ENCODE data around the gene PPP1R15A. TPM values are rescaled to one million over a fixed set of nuclear protein-coding genes. Genes with fewer than 3 reads are reported as not detected.
"Not testable (repeated sequence)": the region's sequence is repeated elsewhere in the genome, so short reads cannot be mapped to it uniquely, and the experiment has no call there.

The PPP1R15A gene
- polyA plus RNA-seq, 1 donor (not counting 4 experiments of a cell fraction or from before 2014, with no cell fraction given), result 36.6 TPM

- FAIRE-seq (no peak), DNase-seq (ENCODE audit: low read depth, low spot score) (no peak)
- H4K20me1 ChIP-seq (ENCODE audit: control insufficient read depth, extremely low read depth, insufficient read depth, low read length), result no peaks in the 10 kb centered on the region
- H3K4me1 ChIP-seq (ENCODE audit: control insufficient read depth, extremely low read depth, insufficient read depth, low read length), result no peaks in the 10 kb centered on the region
- dilution Hi-C loops (cut with MboI; ENCODE audit: extremely low pct_ligation_motif_present, low sequenced_read_pairs), result no loop called here
- TF ChIP-seq EZH2 (IDR thresholded peaks at IDR 0.05; ENCODE audit: low read length), result no peak
- no peak for TF ChIP-seq CTCF (optimal IDR thresholded peaks at IDR 0.05 in 1 of 3, IDR thresholded peaks at IDR 0.05 in 1 of 3, conservative IDR thresholded peaks at IDR 0.05 in 1 of 3; ENCODE audit: extremely low read depth in 1 of 3, insufficient read depth in 2 of 3, low read length in 3 of 3)
- no peaks in the 10 kb centered on the region for H3K27me3 ChIP-seq (ENCODE audit: control insufficient read depth, extremely low read depth, insufficient read depth, low read length)
- peaks cover 17 to 27% of the 10 kb centered on the region in 2 experiments for H3K36me3 ChIP-seq (ENCODE audit: control insufficient read depth in 2 of 2, extremely low read depth in 1 of 2, insufficient read depth in 2 of 2, low read length in 2 of 2)
- H3K4me3 ChIP-seq (ENCODE audit: control insufficient read depth in 2 of 3, extremely low read depth in 1 of 3, insufficient read depth in 2 of 3, low read depth in 1 of 3, low read length in 3 of 3), result no peak overlapping the region
- no peak overlapping the region for H2AFZ ChIP-seq (ENCODE audit: control insufficient read depth, low read length)
- H3K9me3 ChIP-seq (ENCODE audit: control insufficient read depth, low read depth, low read length), result no peaks in the 10 kb centered on the region
- no peak overlapping the region for H3K4me2 ChIP-seq (ENCODE audit: control insufficient read depth, extremely low read depth, insufficient read depth, low read depth, low read length)
- H3K9me1 ChIP-seq (ENCODE audit: control insufficient read depth, extremely low read depth, insufficient read depth, low read length), result no peaks in the 10 kb centered on the region
- no peak overlapping the region for H3K27ac ChIP-seq (ENCODE audit: control insufficient read depth, insufficient read depth, low read length)
- no peaks in the 10 kb centered on the region for H3K79me2 ChIP-seq (ENCODE audit: control insufficient read depth, insufficient read depth, low read length)
- no peak overlapping the region for H3K9ac ChIP-seq (ENCODE audit: control insufficient read depth, extremely low read depth, insufficient read depth, low read length)
Observed at GRCh38 chr19:48918801-48919247, 46.6 kb downstream of the PPP1R15A start.

- H3K4me2 ChIP-seq (ENCODE audit: control insufficient read depth, extremely low read depth, insufficient read depth, low read depth, low read length); H2AFZ ChIP-seq (ENCODE audit: control insufficient read depth, low read length); H3K27ac ChIP-seq (ENCODE audit: control insufficient read depth, insufficient read depth, low read length); H3K4me3 ChIP-seq (ENCODE audit: control insufficient read depth in 2 of 3, extremely low read depth in 1 of 3, insufficient read depth in 2 of 3, low read depth in 1 of 3, low read length in 3 of 3); H3K9me3 ChIP-seq (ENCODE audit: control insufficient read depth, low read depth, low read length); H3K4me1 ChIP-seq (ENCODE audit: control insufficient read depth, extremely low read depth, insufficient read depth, low read length); H3K79me2 ChIP-seq (ENCODE audit: control insufficient read depth, insufficient read depth, low read length); FAIRE-seq; H4K20me1 ChIP-seq (ENCODE audit: control insufficient read depth, extremely low read depth, insufficient read depth, low read length); dilution Hi-C loops (cut with MboI; ENCODE audit: extremely low pct_ligation_motif_present, low sequenced_read_pairs); H3K27me3 ChIP-seq (ENCODE audit: control insufficient read depth, extremely low read depth, insufficient read depth, low read length); H3K9me1 ChIP-seq (ENCODE audit: control insufficient read depth, extremely low read depth, insufficient read depth, low read length); DNase-seq (ENCODE audit: low read depth, low spot score); H3K9ac ChIP-seq (ENCODE audit: control insufficient read depth, extremely low read depth, insufficient read depth, low read length): not testable (repeated sequence)
- peaks cover 15 to 25% of the 10 kb centered on the region in 2 experiments for H3K36me3 ChIP-seq (ENCODE audit: control insufficient read depth in 2 of 2, extremely low read depth in 1 of 2, insufficient read depth in 2 of 2, low read length in 2 of 2)
Observed at GRCh38 chr19:48919271-48919670, 47.0 kb downstream of the PPP1R15A start.

GRCh38 chr19:48920949-48921348 is 48.7 kb downstream of the PPP1R15A start:
- dilution Hi-C loops (cut with MboI; ENCODE audit: extremely low pct_ligation_motif_present, low sequenced_read_pairs), result no loop called here
- TF ChIP-seq EZH2 (IDR thresholded peaks at IDR 0.05; ENCODE audit: low read length), result no peak
- TF ChIP-seq CTCF (optimal IDR thresholded peaks at IDR 0.05 in 1 of 3, IDR thresholded peaks at IDR 0.05 in 1 of 3, conservative IDR thresholded peaks at IDR 0.05 in 1 of 3; ENCODE audit: extremely low read depth in 1 of 3, insufficient read depth in 2 of 3, low read length in 3 of 3), result no peak
- no peak for DNase-seq (ENCODE audit: low read depth, low spot score)
- Histone ChIP-seq H3K9me3 (ENCODE audit: control insufficient read depth, low read depth, low read length) (no peaks in the 10 kb centered on the region), H3K27me3 (ENCODE audit: control insufficient read depth, extremely low read depth, insufficient read depth, low read length) (no peaks in the 10 kb centered on the region), H3K4me2 (ENCODE audit: control insufficient read depth, extremely low read depth, insufficient read depth, low read depth, low read length) (no peak overlapping the region), H2AFZ (ENCODE audit: control insufficient read depth, low read length) (no peak overlapping the region), H3K9ac (ENCODE audit: control insufficient read depth, extremely low read depth, insufficient read depth, low read length) (no peak overlapping the region), H3K79me2 (ENCODE audit: control insufficient read depth, insufficient read depth, low read length) (no peaks in the 10 kb centered on the region), H3K4me3 (ENCODE audit: control insufficient read depth in 2 of 3, extremely low read depth in 1 of 3, insufficient read depth in 2 of 3, low read depth in 1 of 3, low read length in 3 of 3) (no peak overlapping the region), H3K27ac (ENCODE audit: control insufficient read depth, insufficient read depth, low read length) (no peak overlapping the region), H3K36me3 (ENCODE audit: control insufficient read depth in 2 of 2, extremely low read depth in 1 of 2, insufficient read depth in 2 of 2, low read length in 2 of 2) (peaks cover 13 to 20% of the 10 kb centered on the region in 2 experiments), H3K4me1 (ENCODE audit: control insufficient read depth, extremely low read depth, insufficient read depth, low read length) (peaks cover 6% of the 10 kb centered on the region), H4K20me1 (ENCODE audit: control insufficient read depth, extremely low read depth, insufficient read depth, low read length) (no peaks in the 10 kb centered on the region), H3K9me1 (ENCODE audit: control insufficient read depth, extremely low read depth, insufficient read depth, low read length) (no peaks in the 10 kb centered on the region)
- no peak for FAIRE-seq
